ENCODE measurements around the gene EVX2.

The EVX2 gene

DNA sequence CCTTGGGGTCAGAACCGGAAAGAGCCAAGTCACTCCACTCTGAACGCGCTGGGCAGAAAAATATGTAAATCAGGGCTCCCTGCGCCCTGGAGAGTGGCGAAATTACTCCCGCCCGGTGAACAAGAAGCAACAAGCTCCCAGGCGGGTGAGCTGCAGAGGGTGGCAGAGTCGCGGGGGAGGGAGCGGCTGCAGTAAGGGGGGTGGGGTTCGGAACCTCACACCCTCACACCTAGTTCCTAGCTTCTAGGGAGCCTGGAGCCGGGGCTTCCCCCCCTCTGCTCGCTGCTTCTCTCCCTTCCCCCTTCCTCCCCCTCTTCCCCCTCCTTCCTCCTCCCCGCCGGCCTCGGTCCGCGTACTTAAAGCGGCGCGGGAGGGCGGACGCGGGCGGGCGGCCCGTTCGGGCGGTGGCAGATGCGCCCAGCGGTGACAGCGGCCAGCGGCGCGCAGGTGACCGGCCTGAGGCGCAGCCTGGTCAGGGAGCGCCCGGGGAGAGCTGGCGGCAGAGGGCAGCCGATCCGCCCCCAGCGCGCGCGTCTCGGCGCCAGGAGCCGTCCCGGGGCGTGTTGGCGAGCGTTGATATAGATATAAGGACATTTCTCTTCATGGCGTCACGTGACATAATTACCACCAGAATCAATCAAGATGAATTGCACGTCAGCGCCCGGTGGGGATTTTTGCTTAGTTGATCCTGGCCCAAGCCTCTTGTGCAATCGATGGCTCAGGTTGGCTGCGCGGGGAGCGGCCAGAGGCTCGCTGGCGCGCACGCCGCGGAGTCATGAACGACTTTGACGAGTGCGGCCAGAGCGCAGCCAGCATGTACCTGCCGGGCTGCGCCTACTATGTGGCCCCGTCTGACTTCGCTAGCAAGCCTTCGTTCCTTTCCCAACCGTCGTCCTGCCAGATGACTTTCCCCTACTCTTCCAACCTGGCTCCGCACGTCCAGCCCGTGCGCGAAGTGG is 23.1 kb upstream of the EVX2 start, which contains the start of gene HOXD11:
TSS of gene HOXD11 (plus strand) at position 700 of the 959 bp plus-strand sequence. CDS start at position 776, 76 bp downstream.
- DNase-seq, result peak; percentile 78

DNA sequence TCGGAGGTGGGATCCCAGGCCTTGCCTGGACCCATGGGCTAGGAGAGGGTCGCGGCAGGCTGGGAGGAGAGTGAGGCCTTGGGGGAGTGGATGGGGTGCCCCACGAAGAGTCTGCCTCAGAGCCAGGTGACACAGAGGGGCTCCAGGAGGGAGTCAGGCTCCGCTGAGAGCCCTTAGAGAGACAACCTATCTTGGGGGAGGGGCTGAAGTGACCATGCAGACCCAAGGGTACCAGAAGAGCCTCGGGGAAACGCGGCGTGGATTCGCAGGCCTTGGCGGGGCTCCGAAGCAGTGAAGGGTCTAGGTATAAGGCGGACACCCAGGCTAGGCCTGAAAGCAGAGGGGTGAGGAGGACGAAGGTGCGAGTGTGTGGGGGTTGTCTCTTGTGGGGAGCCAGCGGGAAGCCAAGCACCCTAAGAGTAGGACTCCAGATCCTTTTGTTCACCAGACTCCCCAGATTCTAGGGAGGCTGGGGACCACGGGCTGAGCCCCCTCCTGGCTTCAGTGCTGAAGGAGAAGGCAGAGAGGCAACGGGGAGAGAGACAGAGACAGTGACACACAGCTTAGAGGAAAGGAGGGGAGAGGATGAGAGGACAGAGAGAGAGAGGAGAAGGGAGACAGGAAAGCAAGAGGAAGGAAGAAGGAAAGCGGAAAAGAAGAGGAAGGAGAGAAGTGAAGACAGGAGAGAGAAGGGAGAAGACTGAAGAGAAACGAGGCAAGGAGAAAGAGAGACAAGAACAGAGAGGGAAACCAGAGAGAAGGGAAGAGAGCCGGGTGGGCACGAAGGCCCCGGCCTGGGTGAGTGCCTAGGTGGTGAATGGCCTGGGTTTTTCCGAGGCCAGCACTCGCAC is 22.2 kb upstream of the EVX2 start:
- no peak for DNase-seq

DNA sequence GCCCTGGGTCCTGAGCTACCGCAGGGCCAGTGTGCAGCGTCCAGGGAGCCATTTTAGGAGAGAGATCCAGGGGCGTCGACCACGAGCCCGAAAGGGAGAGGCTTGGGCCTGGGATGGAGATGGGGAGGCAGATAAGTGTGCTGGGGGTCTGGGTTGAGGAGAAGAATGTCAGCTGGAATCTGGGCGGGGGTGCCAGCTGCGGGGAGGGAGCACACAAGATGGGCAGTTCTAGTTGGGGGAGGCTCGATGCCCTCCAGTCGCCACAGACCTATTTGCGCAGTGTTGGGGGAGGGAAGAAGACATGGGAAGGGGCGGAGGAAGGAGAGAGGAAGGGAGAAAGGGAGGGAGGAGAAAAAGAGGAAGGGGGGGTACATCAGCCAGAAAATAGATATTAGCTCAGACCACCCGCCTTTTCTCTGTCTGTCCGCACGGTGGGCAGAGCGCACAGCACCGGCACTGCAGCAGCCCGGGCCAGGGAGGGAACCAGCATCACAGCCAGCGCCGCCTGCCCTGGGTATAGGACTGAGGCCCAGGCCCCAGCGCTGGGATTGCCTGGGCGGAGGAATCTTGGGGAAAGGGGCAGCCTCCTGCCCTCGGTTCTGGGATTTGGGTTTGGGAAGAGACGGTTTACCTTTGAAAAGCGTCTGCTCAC is 21.4 kb upstream of the EVX2 start:
- DNase-seq, result no peak

DNA sequence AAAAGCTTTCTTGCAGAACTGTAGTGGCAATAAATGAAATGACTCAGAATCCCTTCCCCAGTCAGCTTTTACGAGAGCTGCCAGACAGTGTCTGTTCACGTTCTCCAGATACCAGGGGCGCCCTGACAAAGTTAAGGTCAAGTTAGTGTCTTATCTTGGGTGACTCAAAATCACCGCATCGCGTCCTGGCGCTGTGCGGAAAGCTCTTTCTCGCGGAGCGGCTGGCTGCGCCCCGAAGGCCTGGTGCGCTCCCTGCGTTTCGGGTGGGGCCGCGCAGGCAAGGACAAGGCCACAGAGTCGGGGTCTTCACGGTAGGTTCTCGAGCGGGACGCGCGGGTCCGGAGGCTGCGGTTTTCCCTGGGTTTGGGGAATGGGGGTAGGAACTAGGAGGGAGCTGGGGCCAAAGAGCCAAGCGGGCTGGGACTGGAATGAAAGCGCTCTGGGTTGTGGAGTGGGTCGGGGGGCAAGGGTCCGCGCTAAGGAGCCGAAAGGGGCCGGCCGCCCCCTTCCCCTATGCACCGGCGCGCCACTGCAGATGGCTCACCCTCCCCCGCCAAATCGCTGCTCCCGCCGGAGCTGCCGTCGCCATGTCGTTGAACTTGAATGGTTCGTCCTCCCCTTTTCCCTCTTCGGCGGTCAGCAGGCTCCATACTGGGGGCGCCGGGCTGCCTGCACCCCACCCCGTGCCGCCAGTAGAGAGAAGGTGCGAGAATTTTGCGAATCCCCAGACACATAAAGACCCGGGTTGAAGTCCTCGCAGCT is 20.7 kb upstream of the EVX2 start:
- no peak for DNase-seq

DNA sequence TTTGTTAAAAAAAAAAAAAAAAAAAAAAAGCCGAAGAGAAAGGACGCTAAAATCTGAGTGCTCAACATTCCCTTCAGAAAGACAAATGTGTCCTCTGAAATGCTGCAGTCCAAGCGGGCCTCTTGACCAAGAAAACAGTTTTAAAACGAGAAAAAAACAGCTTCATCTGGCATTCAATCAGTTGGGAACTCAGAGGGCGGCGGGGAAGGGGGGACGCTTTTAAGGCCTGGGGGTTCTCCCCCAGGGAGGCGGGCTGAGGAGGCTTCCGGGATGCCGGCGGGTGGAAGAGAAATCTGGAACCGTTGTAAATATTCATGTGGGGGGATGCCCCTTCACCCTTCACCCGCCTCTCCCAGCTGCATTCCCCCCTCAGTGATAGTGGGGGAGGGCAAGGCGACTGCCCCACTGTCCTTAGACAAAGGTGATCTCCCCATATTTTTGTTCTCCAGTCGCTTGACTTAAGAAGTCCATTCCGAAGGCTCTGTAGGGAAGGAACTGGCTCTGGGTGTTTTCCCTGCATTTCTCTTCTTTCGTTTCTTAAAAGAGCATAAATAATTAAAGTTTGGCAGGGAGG is 20.1 kb upstream of the EVX2 start:
- DNase-seq, result no peak

DNA sequence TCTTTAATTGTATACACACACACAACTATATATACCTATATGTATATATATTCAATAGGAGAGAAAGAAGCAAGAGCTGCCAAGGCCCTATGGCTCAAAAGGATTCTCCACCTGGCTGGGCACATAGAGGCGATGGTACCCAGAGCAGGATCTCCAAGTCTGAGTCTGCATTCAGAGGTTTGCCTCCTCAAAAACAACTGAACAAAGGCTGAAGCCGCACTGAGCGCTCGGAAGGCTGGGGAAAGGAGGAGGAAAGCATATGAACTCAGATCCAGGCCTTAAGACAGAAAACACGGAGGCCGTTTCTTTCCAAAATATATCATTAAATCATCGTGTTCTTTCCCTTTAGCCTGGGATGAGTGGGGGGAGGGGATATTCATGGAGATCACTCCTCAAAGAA is 19.4 kb upstream of the EVX2 start:
- no peak for DNase-seq

DNA sequence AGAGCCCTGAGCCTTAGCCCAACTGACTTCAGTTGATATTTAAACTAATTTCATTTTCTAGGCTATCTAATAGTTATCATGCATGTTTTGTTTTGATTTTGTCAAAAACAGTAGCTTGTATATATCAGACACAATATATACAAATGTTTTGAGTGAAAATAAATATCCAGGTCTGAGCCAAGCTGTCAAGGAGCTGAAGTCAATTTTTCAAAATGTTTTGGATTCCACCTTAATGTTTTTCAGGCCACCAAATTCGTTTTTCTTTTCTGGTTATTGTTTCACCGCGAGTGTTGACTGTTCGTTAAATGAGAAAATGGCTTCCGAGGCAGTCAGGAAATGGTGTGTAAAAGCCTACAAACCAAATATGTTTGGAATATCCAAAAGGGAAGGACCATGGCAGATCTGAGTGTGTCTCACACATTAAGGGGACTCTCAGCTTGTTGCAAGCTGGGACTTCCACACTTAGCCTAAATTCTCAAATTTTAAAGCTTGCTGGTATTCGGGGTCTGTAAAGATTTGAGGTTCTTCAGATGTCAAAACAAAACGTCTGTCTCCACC is 18.6 kb upstream of the EVX2 start:
- DNase-seq, result no peak

DNA sequence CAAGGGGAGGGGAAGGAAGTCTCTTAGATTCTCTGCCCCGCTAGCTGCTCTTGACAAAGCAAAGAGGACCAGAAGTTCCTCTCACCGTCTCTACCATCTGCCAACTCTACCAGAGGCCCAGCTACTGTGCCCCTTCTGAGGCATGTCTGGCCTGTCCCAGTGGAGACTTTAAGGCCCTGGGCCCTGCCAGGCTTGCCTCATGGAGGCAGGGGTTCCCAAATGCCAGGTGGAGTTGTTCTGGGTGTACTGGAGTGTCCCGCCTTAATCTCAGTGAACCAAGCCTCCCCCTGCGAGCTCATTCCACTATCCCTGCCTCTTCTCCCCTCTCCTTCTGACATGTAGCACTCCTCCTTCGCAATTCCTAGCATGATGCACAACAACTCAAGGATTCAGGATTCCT is 18.1 kb upstream of the EVX2 start:
- DNase-seq, result no peak

DNA sequence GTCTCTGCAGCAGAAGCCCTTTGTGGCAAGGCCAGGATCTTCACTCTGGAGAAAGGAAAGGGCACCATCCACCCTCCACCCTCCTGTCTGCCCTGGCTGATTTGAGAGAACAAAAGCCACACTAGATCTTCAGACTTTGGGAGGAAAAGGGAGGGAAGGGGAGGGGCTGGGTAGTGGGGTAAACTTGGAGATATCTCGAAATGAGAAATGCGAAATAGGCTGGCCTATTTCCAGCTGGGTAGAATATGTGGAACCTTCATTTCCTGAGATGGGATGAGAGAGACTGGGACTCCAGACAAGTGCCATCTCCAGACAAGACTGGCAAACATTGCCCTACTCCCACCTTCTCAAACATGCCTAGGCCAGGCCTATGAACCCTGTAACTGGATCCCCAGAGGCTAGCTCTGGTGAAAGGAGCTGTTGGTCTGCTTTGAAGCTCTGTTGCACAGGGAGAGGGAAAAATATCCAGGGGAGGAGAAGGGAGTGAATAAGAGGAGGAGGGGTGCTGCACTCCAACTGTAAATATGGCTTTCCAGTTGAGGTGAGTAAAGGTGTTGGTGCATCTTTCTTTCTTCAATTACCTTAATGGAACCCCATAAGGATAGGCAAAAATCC is 17.6 kb upstream of the EVX2 start:
- DNase-seq, result no peak

DNA sequence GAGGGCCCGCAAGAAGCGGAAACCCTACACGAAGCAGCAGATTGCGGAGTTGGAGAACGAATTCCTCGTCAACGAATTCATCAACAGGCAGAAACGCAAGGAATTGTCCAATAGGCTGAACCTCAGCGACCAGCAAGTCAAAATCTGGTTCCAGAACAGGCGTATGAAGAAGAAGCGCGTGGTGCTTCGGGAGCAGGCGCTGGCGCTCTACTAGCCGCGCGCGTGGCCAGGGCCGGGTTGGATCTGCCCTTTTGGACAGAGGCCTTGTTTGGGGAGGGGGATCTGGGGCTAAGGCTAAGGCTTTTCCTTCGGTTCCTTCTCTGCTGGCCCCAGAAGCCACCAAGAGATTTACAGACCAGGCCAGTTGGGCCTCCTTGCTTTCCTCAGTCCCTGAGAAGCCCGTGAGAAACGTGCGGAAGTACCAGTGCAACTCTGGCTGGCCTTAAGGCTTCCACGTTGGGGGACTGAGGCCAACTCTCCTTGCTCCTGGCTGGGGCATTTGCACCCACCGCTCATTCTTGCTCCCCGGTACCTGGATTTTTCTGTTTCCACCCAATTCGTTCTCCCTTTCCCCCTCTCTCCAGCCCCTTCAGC is 16.9 kb upstream of the EVX2 start:
- DNase-seq, result no peak

DNA sequence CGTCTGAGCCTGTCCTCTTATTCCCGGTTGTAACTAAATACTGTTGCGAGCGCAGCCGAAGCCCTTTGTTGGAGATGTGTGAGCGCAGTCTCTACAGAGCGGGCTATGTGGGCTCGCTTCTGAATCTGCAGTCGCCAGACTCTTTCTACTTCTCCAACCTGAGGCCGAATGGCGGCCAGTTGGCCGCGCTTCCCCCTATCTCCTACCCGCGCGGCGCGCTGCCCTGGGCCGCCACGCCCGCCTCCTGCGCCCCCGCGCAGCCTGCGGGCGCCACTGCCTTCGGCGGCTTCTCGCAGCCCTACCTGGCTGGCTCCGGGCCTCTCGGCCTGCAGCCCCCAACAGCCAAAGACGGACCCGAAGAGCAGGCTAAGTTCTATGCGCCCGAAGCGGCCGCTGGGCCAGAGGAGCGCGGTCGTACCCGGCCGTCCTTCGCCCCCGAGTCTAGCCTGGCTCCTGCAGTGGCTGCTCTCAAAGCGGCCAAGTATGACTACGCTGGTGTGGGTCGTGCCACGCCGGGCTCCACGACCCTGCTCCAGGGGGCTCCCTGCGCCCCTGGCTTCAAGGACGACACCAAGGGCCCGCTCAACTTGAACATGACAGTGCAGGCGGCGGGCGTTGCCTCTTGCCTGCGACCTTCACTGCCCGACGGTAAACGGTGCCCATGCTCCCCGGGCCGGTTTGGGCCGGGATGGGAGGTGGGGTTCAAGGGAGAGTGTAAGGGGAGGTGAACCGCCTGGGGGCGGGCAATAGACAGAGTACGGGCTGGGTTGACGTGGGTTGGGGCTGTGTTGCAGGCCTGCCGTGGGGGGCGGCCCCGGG is 16.2 kb upstream of the EVX2 start, which contains the start of gene HOXD12:
TSS of gene HOXD12 (plus strand) at position 68 of the 819 bp plus-strand sequence. CDS start at position 75, 7 bp downstream.
- DNase-seq, result no peak

DNA sequence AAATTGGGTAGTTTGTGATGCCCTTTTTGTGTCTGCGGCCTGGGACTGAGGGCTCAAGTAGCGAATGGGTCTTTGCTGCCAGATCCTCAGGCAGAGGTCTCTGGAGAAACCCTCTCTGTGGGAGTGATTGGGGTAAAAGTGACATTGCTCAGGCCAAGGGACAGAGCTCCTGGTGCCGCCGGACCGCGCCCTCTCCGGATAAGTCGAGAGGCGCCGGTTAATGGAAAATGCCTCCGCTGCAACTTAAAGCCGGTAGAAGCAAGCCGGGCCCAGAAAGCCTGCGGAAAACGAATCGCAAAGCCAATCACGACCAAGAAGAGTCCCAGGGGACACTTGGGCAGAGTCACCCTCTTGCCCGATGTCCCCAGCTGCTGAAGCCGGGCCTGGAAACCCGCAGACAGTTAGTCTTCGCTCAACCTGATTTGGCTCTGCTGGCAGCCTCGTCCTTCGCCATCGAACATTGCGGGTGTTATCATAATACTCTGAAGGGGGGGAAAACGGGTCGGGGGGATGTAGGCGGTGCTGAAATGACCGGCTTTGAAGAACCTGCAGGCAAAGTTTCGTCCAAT is 15.5 kb upstream of the EVX2 start:
- no peak for DNase-seq

DNA sequence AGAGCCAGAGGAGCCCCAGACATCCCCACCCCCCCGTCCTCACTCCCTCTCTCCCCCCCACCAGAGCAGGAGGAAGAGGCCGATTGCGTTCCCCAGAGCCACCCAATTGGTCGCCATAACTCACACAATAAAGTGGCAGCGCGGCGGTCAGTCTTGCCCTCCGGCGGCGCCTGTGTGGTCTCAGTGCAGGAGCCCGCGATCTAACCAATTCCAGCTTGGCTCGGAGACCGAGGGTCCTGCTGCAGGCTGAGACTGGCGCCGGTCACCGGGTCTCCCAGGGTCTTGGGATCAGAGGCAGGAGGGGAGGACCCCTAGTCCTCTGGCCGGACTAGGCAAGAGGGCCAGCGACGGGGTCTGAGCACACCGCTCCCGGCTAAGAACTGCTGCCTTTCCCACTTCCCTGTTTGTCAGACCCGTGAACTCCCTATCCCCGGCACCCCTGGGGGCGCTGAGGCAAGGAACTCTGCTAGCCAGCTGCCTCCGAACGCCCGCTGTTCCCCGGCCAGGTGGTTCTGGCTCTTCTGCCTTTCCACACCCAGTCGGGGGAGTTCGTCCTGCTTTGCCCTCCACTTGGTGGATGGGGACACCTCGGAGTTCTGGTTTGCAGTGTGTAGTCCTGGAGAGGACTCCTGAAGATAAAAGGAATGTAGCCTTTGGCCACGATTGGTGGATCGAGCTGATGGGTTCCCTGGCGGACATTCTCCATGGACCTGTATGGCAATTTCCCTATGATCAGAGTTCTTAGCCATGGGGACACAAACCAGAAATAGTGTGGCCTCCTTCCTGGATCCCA is 14.8 kb upstream of the EVX2 start:
- DNase-seq, result peak; percentile 59

DNA sequence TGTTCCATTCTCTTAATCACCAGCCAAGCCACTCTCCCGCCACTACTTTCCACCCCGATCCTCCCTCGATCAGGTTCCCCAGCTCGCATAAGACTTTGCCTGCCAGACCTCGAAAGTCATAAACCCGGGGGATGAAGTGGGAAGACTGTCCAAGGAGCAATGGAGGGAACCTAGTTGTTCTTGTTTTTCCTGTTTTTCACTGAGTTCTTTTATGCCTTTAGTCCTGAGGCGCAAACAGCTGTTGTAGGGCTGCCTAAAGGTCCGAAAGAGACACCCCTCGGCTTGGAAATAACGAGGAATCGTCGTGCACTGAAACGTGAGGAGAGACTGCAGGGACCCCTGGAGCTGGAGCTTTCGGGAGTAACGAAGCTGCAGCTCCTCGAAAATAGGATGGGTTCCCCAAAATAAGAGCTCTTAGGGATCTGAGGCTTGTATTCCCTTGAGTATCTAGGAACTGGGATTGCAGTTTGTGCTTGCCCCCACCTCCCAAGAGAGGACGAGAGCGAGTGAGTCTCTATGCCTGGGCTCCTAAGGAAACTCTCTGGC is 14.1 kb upstream of the EVX2 start:
- no peak for DNase-seq

DNA sequence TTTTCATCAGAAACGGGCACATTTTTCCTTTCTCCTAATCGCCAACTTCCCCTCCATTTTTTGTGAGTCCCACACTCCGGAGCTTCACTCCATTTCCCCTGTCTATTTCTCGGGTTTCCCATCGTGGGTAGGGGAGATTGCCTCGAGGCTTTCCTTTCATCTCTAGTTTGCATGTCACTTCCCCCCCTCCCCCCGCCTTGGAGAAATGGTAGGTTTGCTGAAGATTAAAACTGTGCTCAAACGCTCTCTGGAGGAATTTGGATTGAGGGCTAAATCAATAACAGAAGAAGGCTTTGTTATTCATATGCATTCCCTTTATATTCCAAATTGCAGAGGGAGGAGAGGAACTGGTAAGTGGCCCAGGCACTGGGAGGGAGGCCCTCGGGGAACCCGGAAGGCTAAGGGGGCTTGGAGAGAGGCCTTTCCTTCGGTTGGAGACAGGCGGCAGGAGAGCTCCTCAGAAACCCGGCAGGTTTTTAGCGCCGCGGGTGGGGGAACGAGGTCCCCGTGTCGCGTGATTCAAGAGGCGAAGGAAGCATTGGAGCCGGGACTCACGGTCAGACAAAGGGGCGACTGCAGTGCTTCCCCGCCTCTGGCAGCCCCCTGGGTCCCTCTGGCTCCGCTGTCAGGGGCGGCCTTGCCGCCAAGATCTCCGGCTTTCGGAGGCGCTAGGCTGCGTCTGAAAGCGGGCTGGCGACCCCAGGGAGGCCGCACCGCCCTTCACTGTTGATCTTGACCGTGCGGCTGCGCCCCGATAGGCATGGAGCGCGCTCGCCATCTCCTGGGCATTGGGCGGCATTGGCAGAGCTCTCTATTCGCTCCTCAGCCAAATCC is 13.4 kb upstream of the EVX2 start:
- peak; percentile 91 for DNase-seq

DNA sequence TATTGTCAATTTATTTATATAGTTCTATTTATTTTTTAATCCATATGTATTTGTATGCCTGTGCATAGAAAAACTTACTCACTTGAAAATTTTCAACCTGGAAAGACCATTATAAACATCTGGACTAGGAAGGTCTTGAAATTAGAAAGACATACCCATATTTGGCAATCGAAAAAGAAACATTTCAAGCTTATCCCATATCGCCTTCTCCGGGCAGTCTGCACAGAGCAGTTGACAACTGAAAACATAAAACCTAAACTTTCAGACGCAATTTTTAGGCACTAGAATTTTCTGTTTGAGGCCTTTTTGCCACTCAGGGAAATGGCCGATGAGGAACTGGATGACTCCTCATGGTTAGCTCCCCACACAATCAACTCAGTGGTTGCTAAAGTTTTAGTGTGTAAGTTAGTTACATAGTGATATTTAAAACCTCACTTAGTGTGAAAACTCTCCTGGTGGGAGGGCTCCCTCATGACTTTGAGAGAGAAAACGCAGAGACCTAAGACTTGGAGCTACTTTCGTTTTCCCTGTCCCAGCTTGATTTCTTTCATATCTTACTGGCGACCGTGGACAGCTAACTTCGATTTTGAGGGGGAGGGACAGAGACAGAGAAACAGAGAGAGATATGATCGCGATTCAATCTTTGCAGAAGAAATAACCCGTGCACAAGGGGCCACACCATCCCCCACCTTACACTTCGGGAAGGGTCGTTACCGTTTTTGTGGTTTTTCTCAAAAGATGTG is 12.7 kb upstream of the EVX2 start:
- DNase-seq, result no peak

DNA sequence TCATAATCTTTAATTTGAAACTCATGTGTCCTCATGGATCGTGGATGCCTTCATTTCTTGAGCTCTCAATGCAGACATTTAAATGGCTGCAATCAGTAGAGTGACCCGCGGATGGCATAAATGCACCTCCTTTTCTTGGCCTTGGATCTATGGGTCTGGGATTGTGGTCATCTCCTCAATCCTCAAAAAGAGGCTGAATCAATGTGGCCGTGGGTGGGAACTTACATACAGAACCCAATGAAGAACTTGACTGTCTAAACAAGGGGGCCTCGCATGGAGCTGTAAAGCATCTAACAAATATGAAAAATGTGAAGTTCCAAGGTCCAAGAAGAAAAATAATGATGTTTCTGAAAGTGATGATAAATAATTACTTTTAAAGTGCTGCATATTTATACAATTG is 11.7 kb upstream of the EVX2 start:
- DNase-seq, result no peak
